Posterior cingulate gyrus (tissue), 11 donors: ENCODE data around the gene DAPP1.

Experiments used
- DNase-seq, 10 donors: peaks; one replicate each; pipeline versions ENCODE4 v3.0.0 to v3.0.0-alpha.2; 2020 to 2021; ENCODE audit warnings: mixed read lengths in 3 of 10
- intact Hi-C: fragments of 100-400 bp; cut with DNase I; formaldehyde crosslinking; loops from one replicate; pipeline ENCODE4 v1.15.1; 2023

The DAPP1 gene

GRCh38 chr4:99893839-99894160 lies 77.2 kb downstream of the DAPP1 start:
- intact Hi-C loops: loop anchor here (2.0 kb wide), 2 partner anchors 53 to 331 kb away; partner anchors contain the start of gene DNAJB14
- DNase-seq: no peak

- DNase-seq: peak; percentile 85 to 98 (median 90)
- intact Hi-C loops: loop anchor here (2.0 kb wide), 2 partner anchors 52 to 332 kb away; partner anchors contain the start of gene DNAJB14
Observed at GRCh38 chr4:99894161-99894997, 77.8 kb downstream of the DAPP1 start, which contains the start of gene LAMTOR3. Gene LAMTOR3 (minus strand): TSS chr4:99894427. CDS start chr4:99893963, 464 bp downstream.

- peak in 4 of 10 donors; percentile 16 to 76 (median 68) for DNase-seq
- intact Hi-C loops: loop anchor here (2.0 kb wide), 2 partner anchors 52 to 332 kb away; partner anchors contain the start of gene DNAJB14
Observed at GRCh38 chr4:99894998-99895397, 78.4 kb downstream of the DAPP1 start.

GRCh38 chr4:99915449-99915848 lies 98.8 kb downstream of the DAPP1 start:
- intact Hi-C loops: no loop called here
- DNase-seq: no peak

- intact Hi-C loops: no loop called here
- no peak for DNase-seq
Observed at GRCh38 chr4:99917575-99917974, 100.9 kb downstream of the DAPP1 start.

GRCh38 chr4:99918656-99919055 lies 102.0 kb downstream of the DAPP1 start:
- intact Hi-C loops: no loop called here
- no peak for DNase-seq
